Measurements from ENCODE around the gene TMEM163.

Gene TMEM163

GRCh38 chr2:134425724-134426496 lies 292.9 kb downstream of the TMEM163 start:
- no peak for DNase-seq

- no peak for DNase-seq
Measured at GRCh38 chr2:134421556-134422328, 297.1 kb downstream of the TMEM163 start.

- DNase-seq = no peak
Measured at GRCh38 chr2:134420920-134421319, 297.9 kb downstream of the TMEM163 start.

DNA sequence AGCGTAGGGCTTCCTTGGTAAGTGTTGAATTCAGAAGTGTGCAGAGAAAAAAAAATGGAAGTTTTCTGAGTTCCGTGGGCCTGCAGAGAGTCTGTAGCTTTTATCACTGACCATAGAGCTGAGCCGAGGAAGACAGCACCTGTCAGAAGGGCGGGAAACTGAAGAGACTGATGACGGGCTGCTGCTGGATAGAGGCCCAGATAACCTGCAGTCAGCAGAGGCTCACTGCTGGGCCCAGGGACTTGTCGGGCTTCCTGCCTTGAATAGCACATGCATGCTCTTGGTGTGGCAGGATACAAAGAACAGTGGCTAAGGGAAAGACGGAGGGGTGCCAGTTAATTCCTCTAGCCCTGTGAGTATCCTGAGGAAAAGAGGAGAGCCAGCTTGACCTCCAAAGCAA lies 298.5 kb downstream of the TMEM163 start:
- DNase-seq = no peak

- DNase-seq = no peak
Measured at GRCh38 chr2:134417968-134418582, 300.7 kb downstream of the TMEM163 start.

- DNase-seq = no peak
Measured at GRCh38 chr2:134416637-134417036, 302.2 kb downstream of the TMEM163 start.

DNA sequence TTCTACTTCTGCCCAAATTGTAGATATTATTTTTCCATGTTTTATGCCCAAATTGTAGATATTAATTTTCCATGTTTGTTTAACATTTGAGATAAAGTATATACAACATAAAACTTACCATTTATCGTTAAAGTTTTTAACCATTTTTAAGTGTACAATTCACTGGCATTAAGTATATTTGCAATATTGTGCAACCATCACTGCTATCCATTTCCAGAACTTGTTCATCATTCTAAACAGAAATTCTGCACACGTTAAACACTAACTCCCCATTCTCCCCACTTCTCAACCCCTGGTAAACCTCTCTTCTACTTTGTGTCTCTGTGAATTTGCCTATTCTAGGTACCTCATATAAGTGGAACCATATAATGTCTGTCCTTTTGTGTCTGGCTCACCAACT lies 302.8 kb downstream of the TMEM163 start:
- no peak for DNase-seq

- no peak for DNase-seq
Measured at GRCh38 chr2:134413912-134414311, 304.9 kb downstream of the TMEM163 start.

GRCh38 chr2:134413430-134413829 lies 305.4 kb downstream of the TMEM163 start:
- no peak for DNase-seq

DNA sequence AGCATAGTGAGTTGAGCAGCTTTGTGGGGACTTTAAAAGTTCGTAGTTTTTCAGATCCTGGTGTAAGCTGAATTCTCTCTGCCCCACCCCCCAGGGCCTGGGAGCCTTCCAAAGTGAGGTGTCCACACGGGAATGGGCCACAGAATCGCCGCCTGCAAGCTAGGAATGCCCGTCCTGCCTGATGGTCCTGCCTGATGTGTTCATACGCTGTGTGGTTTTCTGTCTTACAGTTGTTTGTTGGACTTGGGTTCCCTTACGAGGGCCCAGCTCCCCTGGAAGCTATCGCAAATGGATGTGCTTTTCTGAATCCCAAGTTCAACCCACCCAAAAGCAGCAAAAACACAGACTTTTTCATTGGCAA lies 306.2 kb downstream of the TMEM163 start:
- no peak for DNase-seq

- peak; percentile 77 for DNase-seq
Measured at GRCh38 chr2:134411828-134412638, 306.8 kb downstream of the TMEM163 start.

GRCh38 chr2:134411279-134411827 lies 307.4 kb downstream of the TMEM163 start:
- no peak for DNase-seq

- no peak for DNase-seq
Measured at GRCh38 chr2:134410831-134411231, 308.0 kb downstream of the TMEM163 start.

- no peak for DNase-seq
Measured at GRCh38 chr2:134410006-134410405, 308.8 kb downstream of the TMEM163 start.

DNA sequence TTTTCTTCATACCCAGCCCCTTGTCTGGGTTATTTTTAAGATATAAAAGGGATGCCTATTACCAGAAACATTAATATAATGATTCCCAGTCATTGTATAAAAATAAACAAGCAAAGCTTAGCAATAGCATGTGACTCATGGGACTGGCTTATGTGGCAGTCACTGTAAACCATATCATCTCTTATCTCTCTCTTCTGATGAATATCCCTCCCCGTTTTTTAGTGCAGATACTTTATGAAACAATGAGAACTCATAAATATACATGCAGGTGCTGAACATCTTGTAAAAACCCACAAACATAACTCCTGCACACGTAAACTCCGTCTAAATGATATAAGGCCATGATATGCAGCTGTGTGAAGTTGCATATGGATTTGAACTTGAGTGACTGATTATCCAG lies 310.0 kb downstream of the TMEM163 start:
- DNase-seq = no peak

DNA sequence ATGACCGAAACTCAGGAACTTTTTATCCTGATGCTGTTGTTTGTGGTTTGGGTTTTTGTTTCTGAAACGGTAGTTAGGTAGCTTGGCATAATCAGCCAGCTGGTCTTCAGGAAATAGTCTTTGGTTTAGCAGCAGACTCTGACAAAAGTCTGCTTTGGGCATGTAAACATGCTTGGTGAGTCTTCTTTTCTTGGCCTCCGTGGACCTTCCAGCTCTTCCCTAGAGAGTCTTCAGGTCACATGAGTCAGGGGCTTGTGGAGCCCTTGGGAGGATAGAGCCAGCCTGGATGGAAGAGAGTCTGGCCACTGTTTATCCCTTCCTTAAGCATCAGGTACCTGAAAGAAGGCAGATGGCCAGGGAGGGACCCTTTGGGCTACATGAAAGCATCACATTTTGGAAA lies 310.4 kb downstream of the TMEM163 start:
- DNase-seq = no peak

DNA sequence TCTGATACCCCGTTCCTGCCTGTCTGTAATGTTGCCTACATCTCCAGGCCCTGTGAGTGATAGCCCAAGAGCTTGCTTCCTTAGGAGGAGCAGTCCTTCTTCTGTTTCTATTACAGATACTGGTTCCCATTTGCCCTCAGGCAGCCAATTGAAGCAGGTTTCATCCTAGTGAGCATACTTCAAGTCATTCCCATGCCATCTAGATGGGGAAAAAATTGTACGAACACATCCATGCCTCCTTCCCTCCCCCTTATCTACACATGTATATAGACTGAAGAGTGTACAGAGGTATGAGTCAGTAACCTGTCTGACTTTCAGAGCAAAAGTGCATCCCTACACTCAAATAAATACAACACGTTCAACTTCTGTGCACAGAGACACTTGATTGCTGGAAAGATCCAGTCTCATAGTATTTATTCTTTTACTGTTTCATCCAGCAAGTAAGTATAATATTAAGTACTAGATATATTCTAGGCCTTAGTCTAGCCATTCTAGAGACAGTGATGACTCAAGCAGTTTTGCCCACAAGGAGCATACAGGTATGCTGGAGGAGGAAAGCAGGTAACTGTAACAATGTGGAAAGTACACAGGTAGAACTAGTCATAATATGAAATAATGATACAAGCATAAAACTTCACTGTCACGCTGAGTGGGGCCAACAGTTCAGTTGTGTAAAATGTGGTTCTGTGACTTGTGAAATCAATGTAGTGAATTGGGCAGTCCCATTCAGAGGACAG lies 311.5 kb downstream of the TMEM163 start:
- no peak for DNase-seq

GRCh38 chr2:134406736-134407135 lies 312.1 kb downstream of the TMEM163 start:
- no peak for DNase-seq

GRCh38 chr2:134406311-134406710 lies 312.5 kb downstream of the TMEM163 start:
- no peak for DNase-seq
